ENCODE data around the gene TMEM115.

The TMEM115 gene

GRCh38 chr3:50347187-50347813 lies 12.0 kb downstream of the TMEM115 start:
- H3K27ac ChIP-seq (replicated peaks) = no peak overlapping the region
- no peaks in the 10 kb centered on the region for H3K27me3 ChIP-seq (ENCODE audit: insufficient read depth, poor library complexity, severe bottlenecking)
- H3K4me3 ChIP-seq (replicated peaks; ENCODE audit: insufficient read depth, low read length) = no peak overlapping the region
- TF ChIP-seq CTCF (IDR thresholded peaks at IDR 0.05; ENCODE audit: insufficient read depth, low read length) = peak; percentile 23
- no peak for TF ChIP-seq SPI1 (IDR thresholded peaks at IDR 0.05; ENCODE audit: borderline replicate concordance, low read depth)
- DNase-seq (ENCODE audit: low read depth in 1 of 2, low spot score in 1 of 2) = peak in 1 of 2 experiments; percentile 73

GRCh38 chr3:50345586-50346234 lies 13.6 kb downstream of the TMEM115 start, which contains the start of gene ZMYND10:
Gene ZMYND10 (minus strand): TSS chr3:50345732. CDS start chr3:50345579, 153 bp downstream.
- DNase-seq (ENCODE audit: low read depth in 1 of 2, low spot score in 1 of 2) = peak in 1 of 2 experiments; percentile 74
- peak within 1 kb of the TSS; percentile 39 for H3K4me3 ChIP-seq (replicated peaks; ENCODE audit: insufficient read depth, low read length)
- no peaks in the 10 kb centered on the region for H3K27me3 ChIP-seq (ENCODE audit: insufficient read depth, poor library complexity, severe bottlenecking)
- H3K27ac ChIP-seq (replicated peaks) = 0 out of 2 replicates have a peak within 1 kb of the TSS, but pooled peaks have one; percentile 32
- no peak for TF ChIP-seq CTCF (IDR thresholded peaks at IDR 0.05; ENCODE audit: insufficient read depth, low read length)
- TF ChIP-seq REST (IDR thresholded peaks at IDR 0.05; ENCODE audit: insufficient replicate concordance, low read depth) = no peak
- TF ChIP-seq GABPA (IDR thresholded peaks at IDR 0.05; ENCODE audit: low read depth) = no peak
- no peak for TF ChIP-seq SPI1 (IDR thresholded peaks at IDR 0.05; ENCODE audit: borderline replicate concordance, low read depth)
- no peak for TF ChIP-seq POLR2AphosphoS5 (IDR thresholded peaks at IDR 0.05; ENCODE audit: low read depth)

GRCh38 chr3:50345008-50345407 lies 14.3 kb downstream of the TMEM115 start:
- H3K27ac ChIP-seq (replicated peaks) = no peak overlapping the region
- peak overlapping the region; percentile 39 for H3K4me3 ChIP-seq (replicated peaks; ENCODE audit: insufficient read depth, low read length)
- TF ChIP-seq POLR2AphosphoS5 (IDR thresholded peaks at IDR 0.05; ENCODE audit: low read depth) = no peak
- no peak for TF ChIP-seq SPI1 (IDR thresholded peaks at IDR 0.05; ENCODE audit: borderline replicate concordance, low read depth)
- no peak for TF ChIP-seq GABPA (IDR thresholded peaks at IDR 0.05; ENCODE audit: low read depth)
- no peak for TF ChIP-seq CTCF (IDR thresholded peaks at IDR 0.05; ENCODE audit: insufficient read depth, low read length)
- TF ChIP-seq REST (IDR thresholded peaks at IDR 0.05; ENCODE audit: insufficient replicate concordance, low read depth) = no peak
- no peaks in the 10 kb centered on the region for H3K27me3 ChIP-seq (ENCODE audit: insufficient read depth, poor library complexity, severe bottlenecking)
- DNase-seq (ENCODE audit: low read depth in 1 of 2, low spot score in 1 of 2) = no peak

Data from HL-60 (cell line).